Effector CD4-positive, alpha-beta T cell (primary cell): ENCODE results near the gene EXOC1L. TPM values are rescaled to one million over a fixed set of nuclear protein-coding genes. Genes with fewer than 3 reads are reported as not detected.

Experiments used
- DNase-seq: peaks from one replicate; pipeline ENCODE4 v3.0.0-alpha.2; 2020
- total RNA-seq: gene quantifications from one replicate; lab custom pipeline; 2026; lab: John Stamatoyannopoulos, UW

Gene EXOC1L
- total RNA-seq = not detected

GRCh38 chr4:55819634-55820033, at the start of gene EXOC1L:
Gene EXOC1L (plus strand): TSS chr4:55819790. CDS start chr4:55820027, 237 bp downstream.
- no peak for DNase-seq

- DNase-seq = no peak
Measured at GRCh38 chr4:55770662-55771061, 48.9 kb upstream of the EXOC1L start.

- DNase-seq = no peak
Measured at GRCh38 chr4:55781341-55781740, 38.2 kb upstream of the EXOC1L start.

- no peak for DNase-seq
Measured at GRCh38 chr4:55781812-55782211, 37.8 kb upstream of the EXOC1L start.

- no peak for DNase-seq
Measured at GRCh38 chr4:55783584-55783983, 36.0 kb upstream of the EXOC1L start.

- DNase-seq = no peak
Measured at GRCh38 chr4:55784747-55785146, 34.8 kb upstream of the EXOC1L start.

- no peak for DNase-seq
Measured at GRCh38 chr4:55791666-55792065, 27.9 kb upstream of the EXOC1L start.

GRCh38 chr4:55793479-55793878, 26.1 kb upstream of the EXOC1L start:
- no peak for DNase-seq

GRCh38 chr4:55794053-55794452, 25.5 kb upstream of the EXOC1L start:
- no peak for DNase-seq

- DNase-seq = no peak
Measured at GRCh38 chr4:55795341-55795740, 24.2 kb upstream of the EXOC1L start.

- DNase-seq = no peak
Measured at GRCh38 chr4:55801498-55801897, 18.1 kb upstream of the EXOC1L start.

- no peak for DNase-seq
Measured at GRCh38 chr4:55807556-55807955, 12.0 kb upstream of the EXOC1L start.

GRCh38 chr4:55808186-55808585, 11.4 kb upstream of the EXOC1L start:
- no peak for DNase-seq

GRCh38 chr4:55808632-55809031, 11.0 kb upstream of the EXOC1L start:
- DNase-seq = no peak

- DNase-seq = no peak
Measured at GRCh38 chr4:55817691-55818090, 1.9 kb upstream of the EXOC1L start.

- no peak for DNase-seq
Measured at GRCh38 chr4:55820279-55820678, 689 bp downstream of the EXOC1L start.

- no peak for DNase-seq
Measured at GRCh38 chr4:55822329-55822728, 2.7 kb downstream of the EXOC1L start.

GRCh38 chr4:55824865-55825264, 5.3 kb downstream of the EXOC1L start:
- no peak for DNase-seq

GRCh38 chr4:55826986-55827385, 7.4 kb downstream of the EXOC1L start:
- no peak for DNase-seq

GRCh38 chr4:55827582-55827981, 8.0 kb downstream of the EXOC1L start:
- no peak for DNase-seq

GRCh38 chr4:55830048-55830447, 10.5 kb downstream of the EXOC1L start:
- DNase-seq = no peak

GRCh38 chr4:55830716-55831115, 11.1 kb downstream of the EXOC1L start:
- no peak for DNase-seq

- DNase-seq = no peak
Measured at GRCh38 chr4:55834086-55834795, 14.7 kb downstream of the EXOC1L start.

GRCh38 chr4:55837903-55838302, 18.3 kb downstream of the EXOC1L start:
- no peak for DNase-seq

- no peak for DNase-seq
Measured at GRCh38 chr4:55838356-55838755, 18.8 kb downstream of the EXOC1L start.
